Activated CD8-positive, alpha-beta memory T cell treated with anti-CD3 and anti-CD28 coated beads, Interleukin-2, amount 10 ng/mL, durations not matched to agents 7 days and 5 days (primary cell): ENCODE data around the gene DIAPH2. TPM values are rescaled to one million over a fixed set of nuclear protein-coding genes. Genes with fewer than 3 reads are reported as not detected.

Source experiments
- ATAC-seq: fragments of 150-1000 bp; cut with Tn5 transposase; one replicate; pipeline ENCODE4 v1.10.0; 2021; ENCODE audit warnings: moderate library complexity
- CTCF ChIA-PET: fragments of 350-600 bp; sonication (Branson Sonifier 250); formaldehyde crosslinking; loops from one replicate; lab custom pipeline; 2021; ENCODE audit warnings: antibody characterized with exemption; lab: Charles Lee
- DNase-seq: peaks from one replicate; pipeline ENCODE4 v3.0.0-alpha.2; 2020
- H3K27ac Mint-ChIP-seq: one replicate; pipeline ENCODE4 v1.8.0; 2021; ENCODE audit warnings: mild to moderate bottlenecking, mixed read lengths
- H3K27me3 Mint-ChIP-seq: one replicate; pipeline ENCODE4 v1.8.0; 2021; ENCODE audit warnings: mixed read lengths
- H3K36me3 Mint-ChIP-seq: one replicate; pipeline ENCODE4 v1.8.0; 2021; ENCODE audit warnings: mild to moderate bottlenecking, mixed read lengths
- H3K4me1 Mint-ChIP-seq: one replicate; pipeline ENCODE4 v1.8.0; 2021; ENCODE audit warnings: mixed read lengths
- H3K4me3 Mint-ChIP-seq: one replicate; pipeline ENCODE4 v1.8.0; 2021; ENCODE audit warnings: mild to moderate bottlenecking, moderate library complexity, mixed read lengths
- H3K9me3 Mint-ChIP-seq: one replicate; pipeline ENCODE4 v1.8.0; 2022; ENCODE audit warnings: low read depth, mixed read lengths
- total RNA-seq, 2 experiments: library from RNA; stranded (reverse); gene quantifications; one replicate each; pipeline ENCODE4 v1.2.3, GENCODE V29; 2021

DIAPH2 gene
- 10 to 100 TPM in 1 of 2 experiments, 1 to 10 TPM in 1; 7.9 to 14.4 TPM for total RNA-seq

GRCh38 chrX:96684339-96685209 is at the start of gene DIAPH2:
TSS of gene DIAPH2 (plus strand) at chrX:96684842.
- H3K27ac Mint-ChIP-seq = peak within 1 kb of the TSS; percentile 94
- no peaks in the 10 kb centered on the region for H3K9me3 Mint-ChIP-seq
- peaks cover 26% of the 10 kb centered on the region for H3K4me1 Mint-ChIP-seq
- peaks cover 5% of the 10 kb centered on the region for H3K36me3 Mint-ChIP-seq
- H3K27me3 Mint-ChIP-seq = no peaks in the 10 kb centered on the region
- peak; percentile 93 for ATAC-seq
- CTCF ChIA-PET = no interaction called here
- H3K4me3 Mint-ChIP-seq = peak within 1 kb of the TSS; percentile 90
- DNase-seq = peak; percentile 87

GRCh38 chrX:96650023-96650422 is 34.6 kb upstream of the DIAPH2 start:
- ATAC-seq (no peak), DNase-seq (no peak)
- H3K27ac Mint-ChIP-seq = no peak overlapping the region
- no peaks in the 10 kb centered on the region for H3K9me3 Mint-ChIP-seq
- CTCF ChIA-PET = no interaction called here
- no peaks in the 10 kb centered on the region for H3K4me1 Mint-ChIP-seq
- no peaks in the 10 kb centered on the region for H3K27me3 Mint-ChIP-seq
- H3K36me3 Mint-ChIP-seq = no peaks in the 10 kb centered on the region
- H3K4me3 Mint-ChIP-seq = no peak overlapping the region

- CTCF ChIA-PET = no interaction called here
- no peaks in the 10 kb centered on the region for H3K4me1 Mint-ChIP-seq
- H3K4me3 Mint-ChIP-seq = no peak overlapping the region
- no peaks in the 10 kb centered on the region for H3K9me3 Mint-ChIP-seq
- H3K27ac Mint-ChIP-seq = no peak overlapping the region
- no peaks in the 10 kb centered on the region for H3K36me3 Mint-ChIP-seq
- ATAC-seq (no peak), DNase-seq (no peak)
- no peaks in the 10 kb centered on the region for H3K27me3 Mint-ChIP-seq
These were observed 28.6 kb upstream of the DIAPH2 start for GRCh38 chrX:96655947-96656623.

- Mint-ChIP-seq H3K27ac (no peak overlapping the region), H3K27me3 (no peaks in the 10 kb centered on the region), H3K36me3 (no peaks in the 10 kb centered on the region), H3K9me3 (no peaks in the 10 kb centered on the region), H3K4me3 (no peak overlapping the region), H3K4me1 (peaks cover 19% of the 10 kb centered on the region)
- DNase-seq = no peak
- no peak for ATAC-seq
- CTCF ChIA-PET = no interaction called here
These were observed 2.1 kb upstream of the DIAPH2 start for GRCh38 chrX:96682516-96682915.

- CTCF ChIA-PET = no interaction called here
- DNase-seq (no peak), ATAC-seq (no peak)
- Mint-ChIP-seq H3K4me3 (peak overlapping the region; percentile 90), H3K4me1 (peaks cover 24% of the 10 kb centered on the region), H3K27ac (no peak overlapping the region), H3K36me3 (peaks cover 3% of the 10 kb centered on the region), H3K9me3 (no peaks in the 10 kb centered on the region), H3K27me3 (no peaks in the 10 kb centered on the region)
These were observed 674 bp upstream of the DIAPH2 start for GRCh38 chrX:96683997-96684338.

- peak overlapping the region; percentile 94 for H3K27ac Mint-ChIP-seq
- H3K4me3 Mint-ChIP-seq = peak overlapping the region; percentile 90
- H3K4me1 Mint-ChIP-seq = peaks cover 26% of the 10 kb centered on the region
- peak; percentile 57 for ATAC-seq
- no peaks in the 10 kb centered on the region for H3K27me3 Mint-ChIP-seq
- peaks cover 6% of the 10 kb centered on the region for H3K36me3 Mint-ChIP-seq
- CTCF ChIA-PET = no interaction called here
- no peaks in the 10 kb centered on the region for H3K9me3 Mint-ChIP-seq
- peak; percentile 54 for DNase-seq
These were observed 813 bp downstream of the DIAPH2 start for GRCh38 chrX:96685210-96686099.

GRCh38 chrX:96687776-96688175 is 3.1 kb downstream of the DIAPH2 start:
- Mint-ChIP-seq H3K36me3 (peaks cover 6% of the 10 kb centered on the region), H3K9me3 (no peaks in the 10 kb centered on the region), H3K4me1 (peaks cover 24% of the 10 kb centered on the region), H3K27ac (no peak overlapping the region), H3K4me3 (no peak overlapping the region), H3K27me3 (no peaks in the 10 kb centered on the region)
- CTCF ChIA-PET = interaction anchor here (0.6 kb wide), 1 partner anchor 867 kb away, joined by 4 read pairs; no protein-coding TSS in a partner anchor
- ATAC-seq = no peak
- no peak for DNase-seq

- Mint-ChIP-seq H3K4me3 (no peak overlapping the region), H3K4me1 (peaks cover 26% of the 10 kb centered on the region), H3K27ac (no peak overlapping the region), H3K27me3 (no peaks in the 10 kb centered on the region), H3K9me3 (no peaks in the 10 kb centered on the region), H3K36me3 (peaks cover 6% of the 10 kb centered on the region)
- CTCF ChIA-PET = no interaction called here
- DNase-seq (no peak), ATAC-seq (no peak)
These were observed 4.1 kb downstream of the DIAPH2 start for GRCh38 chrX:96688789-96689188.

GRCh38 chrX:96689991-96690390 is 5.3 kb downstream of the DIAPH2 start:
- Mint-ChIP-seq H3K27ac (no peak overlapping the region), H3K9me3 (no peaks in the 10 kb centered on the region), H3K4me1 (peaks cover 21% of the 10 kb centered on the region), H3K4me3 (no peak overlapping the region), H3K27me3 (no peaks in the 10 kb centered on the region), H3K36me3 (peaks cover 6% of the 10 kb centered on the region)
- DNase-seq (no peak), ATAC-seq (no peak)
- CTCF ChIA-PET = no interaction called here

- CTCF ChIA-PET = no interaction called here
These were observed 7.8 kb downstream of the DIAPH2 start for GRCh38 chrX:96692454-96692853.

GRCh38 chrX:96692890-96693289 is 8.2 kb downstream of the DIAPH2 start:
- H3K4me3 Mint-ChIP-seq = no peak overlapping the region
- DNase-seq = no peak
- no peaks in the 10 kb centered on the region for H3K27me3 Mint-ChIP-seq
- peaks cover 6% of the 10 kb centered on the region for H3K36me3 Mint-ChIP-seq
- H3K9me3 Mint-ChIP-seq = no peaks in the 10 kb centered on the region
- ATAC-seq = no peak
- peaks cover 7% of the 10 kb centered on the region for H3K4me1 Mint-ChIP-seq
- H3K27ac Mint-ChIP-seq = no peak overlapping the region
- CTCF ChIA-PET = no interaction called here

More at GRCh38 chrX:96692454-96692853, 7.8 kb downstream of the DIAPH2 start:
- ATAC-seq = no peak
- no peaks in the 10 kb centered on the region for H3K27me3 Mint-ChIP-seq
- H3K36me3 Mint-ChIP-seq = peaks cover 6% of the 10 kb centered on the region
- H3K4me1 Mint-ChIP-seq = peaks cover 9% of the 10 kb centered on the region
- no peaks in the 10 kb centered on the region for H3K9me3 Mint-ChIP-seq
- DNase-seq = no peak
- H3K4me3 Mint-ChIP-seq = no peak overlapping the region
- H3K27ac Mint-ChIP-seq = no peak overlapping the region

GRCh38 chrX:96693407-96693806 is 8.8 kb downstream of the DIAPH2 start:
- Mint-ChIP-seq H3K4me1 (peaks cover 7% of the 10 kb centered on the region), H3K4me3 (no peak overlapping the region), H3K27me3 (no peaks in the 10 kb centered on the region), H3K27ac (no peak overlapping the region), H3K36me3 (peaks cover 6% of the 10 kb centered on the region), H3K9me3 (no peaks in the 10 kb centered on the region)
- no peak for DNase-seq
- ATAC-seq = no peak
- CTCF ChIA-PET = no interaction called here

- H3K4me3 Mint-ChIP-seq = no peak overlapping the region
These were observed 11.8 kb downstream of the DIAPH2 start for GRCh38 chrX:96696462-96696861.

More at GRCh38 chrX:96696462-96696861, 11.8 kb downstream of the DIAPH2 start:
- Mint-ChIP-seq H3K4me1 (peaks cover 2% of the 10 kb centered on the region), H3K9me3 (no peaks in the 10 kb centered on the region), H3K27me3 (no peaks in the 10 kb centered on the region), H3K36me3 (peaks cover 5% of the 10 kb centered on the region), H3K27ac (no peak overlapping the region)
- ATAC-seq (no peak), DNase-seq (no peak)
- CTCF ChIA-PET = no interaction called here
